SK-N-SH treated with all-trans-retinoic acid at 6 μM for 48 hours (cell line): ENCODE data around the gene UFM1.

Experiments
- ATAC-seq: fragments of 200-7000 bp; cut with Tn5 transposase; 3 replicates; pipeline ENCODE4 v1.9.1; 2020; ENCODE audit warnings: mild to moderate bottlenecking, moderate library complexity
- ARNTL ChIP-seq: fragments of 450-650 bp; formaldehyde crosslinking; IDR thresholded peaks from 2 replicates; pipeline ENCODE4 v1.5.0; 2020; ENCODE audit warnings: low read depth, mild to moderate bottlenecking, moderate library complexity, borderline replicate concordance
- BACH2 ChIP-seq: fragments of 250-450 bp; sonication (Bioruptor Pico); IDR thresholded peaks from 2 replicates; pipeline ENCODE4 v1.9.0; 2021; ENCODE audit warnings: mild to moderate bottlenecking, borderline replicate concordance
- CREB5 ChIP-seq: fragments of 250-450 bp; sonication (Bioruptor Pico); IDR thresholded peaks from 2 replicates; pipeline ENCODE4 v1.5.1; 2020; ENCODE audit warnings: low read depth, mild to moderate bottlenecking, moderate library complexity
- CSDC2 ChIP-seq: fragments of 250-450 bp; sonication (Bioruptor Pico); IDR thresholded peaks from 2 replicates; pipeline ENCODE4 v1.5.0; 2020; ENCODE audit warnings: mild to moderate bottlenecking, moderate library complexity
- ESRRG ChIP-seq: fragments of 250-450 bp; sonication (Bioruptor Pico); IDR thresholded peaks from 2 replicates; pipeline ENCODE4 v1.6.1; 2021; ENCODE audit warnings: mild to moderate bottlenecking
- GLIS3 ChIP-seq: fragments of 250-450 bp; sonication (Bioruptor Pico); IDR thresholded peaks from 2 replicates; pipeline ENCODE4 v1.5.0; 2020; ENCODE audit warnings: mild to moderate bottlenecking, moderate library complexity
- ISL1 ChIP-seq: fragments of 250-450 bp; sonication (Bioruptor Pico); IDR thresholded peaks from 2 replicates; pipeline ENCODE4 v2.1.2; 2022; ENCODE audit warnings: mild to moderate bottlenecking, moderate library complexity
- OSR1 ChIP-seq: fragments of 250-450 bp; sonication (Bioruptor Pico); IDR thresholded peaks from 2 replicates; pipeline ENCODE4 v1.8.0; 2022; ENCODE audit warnings: moderate library complexity, mild to moderate bottlenecking, inconsistent platforms
- PATZ1 ChIP-seq: fragments of 250-450 bp; sonication (Bioruptor Pico); IDR thresholded peaks from 2 replicates; pipeline ENCODE4 v1.8.0; 2020; ENCODE audit warnings: mild to moderate bottlenecking, moderate library complexity, borderline replicate concordance
- PPARA ChIP-seq: fragments of 250-450 bp; sonication (Bioruptor Pico); IDR thresholded peaks from 2 replicates; pipeline ENCODE4 v1.5.0; 2020; ENCODE audit warnings: mild to moderate bottlenecking, borderline replicate concordance
- RARB ChIP-seq: fragments of 250-450 bp; sonication (Bioruptor Pico); IDR thresholded peaks from 2 replicates; pipeline ENCODE4 v1.8.0; 2021; ENCODE audit warnings: mild to moderate bottlenecking, moderate library complexity
- SNAI2 ChIP-seq: fragments of 250-450 bp; sonication (Bioruptor Pico); IDR thresholded peaks from 2 replicates; pipeline ENCODE4 v1.5.0; 2020; ENCODE audit warnings: mild to moderate bottlenecking, moderate library complexity
- TCF4 ChIP-seq: fragments of 250-450 bp; sonication (Bioruptor Pico); IDR thresholded peaks from 2 replicates; pipeline ENCODE4 v1.8.0; 2021; ENCODE audit warnings: mild to moderate bottlenecking, moderate library complexity, borderline replicate concordance
- TOX ChIP-seq: fragments of 250-450 bp; sonication (Bioruptor Pico); IDR thresholded peaks from 2 replicates; pipeline ENCODE4 v1.8.0; 2021; ENCODE audit warnings: mild to moderate bottlenecking, moderate library complexity, borderline replicate concordance
- ZC3H10 ChIP-seq: fragments of 250-450 bp; sonication (Bioruptor Pico); IDR thresholded peaks from 2 replicates; pipeline ENCODE4 v1.5.1; 2021; ENCODE audit warnings: mild to moderate bottlenecking, moderate library complexity
- ZFP3 ChIP-seq: fragments of 250-450 bp; sonication (Bioruptor Pico); IDR thresholded peaks from 2 replicates; pipeline ENCODE4 v1.5.0; 2020; ENCODE audit warnings: mild to moderate bottlenecking, moderate library complexity
- ZFP30 ChIP-seq: fragments of 450-650 bp; formaldehyde crosslinking; IDR thresholded peaks from 2 replicates; pipeline ENCODE4 v1.5.0; 2022; ENCODE audit warnings: mild to moderate bottlenecking, moderate library complexity
- ZNF565 ChIP-seq: fragments of 450-650 bp; formaldehyde crosslinking; conservative IDR thresholded peaks from 2 replicates; pipeline ENCODE4 v1.5.0; 2020; ENCODE audit warnings: low read depth, mild to moderate bottlenecking, moderate library complexity
- ZNF70 ChIP-seq: fragments of 450-650 bp; formaldehyde crosslinking; IDR thresholded peaks from 2 replicates; pipeline ENCODE4 v1.5.0; 2020; ENCODE audit warnings: mild to moderate bottlenecking, moderate library complexity
- ZNF8 ChIP-seq: fragments of 450-650 bp; formaldehyde crosslinking; IDR thresholded peaks from 2 replicates; pipeline ENCODE4 v1.5.0; 2020; ENCODE audit warnings: mild to moderate bottlenecking, moderate library complexity
- TF ChIP-seq, protein P1 (sequence below): fragments of 250-450 bp; sonication (Bioruptor Pico); IDR thresholded peaks from 2 replicates; pipeline ENCODE4 v1.5.1; 2021; ENCODE audit warnings: mild to moderate bottlenecking, moderate library complexity
- TF ChIP-seq, protein P2 (sequence below): fragments of 250-450 bp; sonication (Bioruptor Pico); IDR thresholded peaks from 2 replicates; pipeline ENCODE4 v1.8.0; 2021; ENCODE audit warnings: low read depth, mild to moderate bottlenecking, moderate library complexity, borderline replicate concordance

UFM1 gene

DNA sequence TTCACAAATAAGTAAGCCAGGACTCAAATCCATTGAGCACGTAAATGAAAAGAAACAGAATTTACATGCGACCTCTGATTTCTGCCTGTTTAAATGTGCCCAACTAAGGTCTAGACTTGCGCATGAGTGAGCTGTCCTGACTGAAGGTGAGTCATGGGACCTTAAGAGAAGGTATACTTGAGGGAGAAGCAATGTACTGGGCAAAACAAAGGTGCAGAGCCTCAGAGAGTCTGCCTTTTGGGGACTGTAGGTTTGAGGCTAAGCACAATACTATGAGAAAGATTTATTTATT, 45.8 kb downstream of the UFM1 start (continued):
- no peak for TF ChIP-seq CREB5 (CRISPR knock-in tag)
- no peak for TF ChIP-seq BACH2 (CRISPR knock-in tag)
- no peak for TF ChIP-seq ZNF70 (CRISPR knock-in tag)
- TF ChIP-seq ZFP30: no peak
- no peak for TF ChIP-seq CSDC2 (CRISPR knock-in tag)
- TF ChIP-seq PATZ1 (CRISPR knock-in tag): no peak
- no peak for TF ChIP-seq ZC3H10 (CRISPR knock-in tag)
- no peak for TF ChIP-seq OSR1

GRCh38 chr13:38398711-38399493, 49.3 kb downstream of the UFM1 start:
- ATAC-seq: no peak
- TF ChIP-seq CSDC2 (CRISPR knock-in tag) (no peak), ARNTL (CRISPR knock-in tag) (no peak), ZNF70 (CRISPR knock-in tag) (no peak), TCF4 (CRISPR knock-in tag) (no peak), PPARA (CRISPR knock-in tag) (no peak), ISL1 (CRISPR knock-in tag) (no peak), SNAI2 (CRISPR knock-in tag) (no peak), ZFP30 (no peak), OSR1 (no peak), RARB (CRISPR knock-in tag) (no peak), ZNF8 (CRISPR knock-in tag) (no peak), GLIS3 (CRISPR knock-in tag) (no peak), ZFP3 (no peak), ZNF565 (CRISPR knock-in tag) (no peak), TOX (CRISPR knock-in tag) (no peak), ESRRG (CRISPR knock-in tag) (no peak), BACH2 (CRISPR knock-in tag) (no peak), PATZ1 (CRISPR knock-in tag) (no peak)
- TF ChIP-seq, protein P1, sequence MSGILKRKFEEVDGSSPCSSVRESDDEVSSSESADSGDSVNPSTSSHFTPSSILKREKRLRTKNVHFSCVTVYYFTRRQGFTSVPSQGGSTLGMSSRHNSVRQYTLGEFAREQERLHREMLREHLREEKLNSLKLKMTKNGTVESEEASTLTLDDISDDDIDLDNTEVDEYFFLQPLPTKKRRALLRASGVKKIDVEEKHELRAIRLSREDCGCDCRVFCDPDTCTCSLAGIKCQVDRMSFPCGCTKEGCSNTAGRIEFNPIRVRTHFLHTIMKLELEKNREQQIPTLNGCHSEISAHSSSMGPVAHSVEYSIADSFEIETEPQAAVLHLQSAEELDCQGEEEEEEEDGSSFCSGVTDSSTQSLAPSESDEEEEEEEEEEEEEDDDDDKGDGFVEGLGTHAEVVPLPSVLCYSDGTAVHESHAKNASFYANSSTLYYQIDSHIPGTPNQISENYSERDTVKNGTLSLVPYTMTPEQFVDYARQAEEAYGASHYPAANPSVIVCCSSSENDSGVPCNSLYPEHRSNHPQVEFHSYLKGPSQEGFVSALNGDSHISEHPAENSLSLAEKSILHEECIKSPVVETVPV: no peak
- TF ChIP-seq, protein P2, sequence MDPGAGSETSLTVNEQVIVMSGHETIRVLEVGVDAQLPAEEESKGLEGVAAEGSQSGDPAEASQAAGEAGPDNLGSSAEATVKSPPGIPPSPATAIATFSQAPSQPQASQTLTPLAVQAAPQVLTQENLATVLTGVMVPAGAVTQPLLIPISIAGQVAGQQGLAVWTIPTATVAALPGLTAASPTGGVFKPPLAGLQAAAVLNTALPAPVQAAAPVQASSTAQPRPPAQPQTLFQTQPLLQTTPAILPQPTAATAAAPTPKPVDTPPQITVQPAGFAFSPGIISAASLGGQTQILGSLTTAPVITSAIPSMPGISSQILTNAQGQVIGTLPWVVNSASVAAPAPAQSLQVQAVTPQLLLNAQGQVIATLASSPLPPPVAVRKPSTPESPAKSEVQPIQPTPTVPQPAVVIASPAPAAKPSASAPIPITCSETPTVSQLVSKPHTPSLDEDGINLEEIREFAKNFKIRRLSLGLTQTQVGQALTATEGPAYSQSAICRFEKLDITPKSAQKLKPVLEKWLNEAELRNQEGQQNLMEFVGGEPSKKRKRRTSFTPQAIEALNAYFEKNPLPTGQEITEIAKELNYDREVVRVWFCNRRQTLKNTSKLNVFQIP: no peak

- ATAC-seq: no peak
- TF ChIP-seq GLIS3 (CRISPR knock-in tag) (no peak), ISL1 (CRISPR knock-in tag) (no peak), ZNF565 (CRISPR knock-in tag) (no peak), ZC3H10 (CRISPR knock-in tag) (no peak), CSDC2 (CRISPR knock-in tag) (no peak), ZNF8 (CRISPR knock-in tag) (no peak), PATZ1 (CRISPR knock-in tag) (no peak), ZFP30 (no peak), BACH2 (CRISPR knock-in tag) (no peak), SNAI2 (CRISPR knock-in tag) (no peak), ESRRG (CRISPR knock-in tag) (no peak), ZFP3 (no peak)
- TF ChIP-seq, protein P2: no peak
- TF ChIP-seq, protein P1: no peak
These were observed 49.9 kb downstream of the UFM1 start for GRCh38 chr13:38399535-38399934.
